HK-2 (cell line): ENCODE results near the gene PLK3.
"Not testable (repeated sequence)": the region's sequence is repeated elsewhere in the genome, so short reads cannot be mapped to it uniquely, and the experiment has no call there.

ENCODE experiments used
- DNase-seq: peaks from one replicate; pipeline ENCODE4 v3.0.0-alpha.2; 2018; ENCODE audit not compliant: unreplicated experiment

Gene PLK3

DNA sequence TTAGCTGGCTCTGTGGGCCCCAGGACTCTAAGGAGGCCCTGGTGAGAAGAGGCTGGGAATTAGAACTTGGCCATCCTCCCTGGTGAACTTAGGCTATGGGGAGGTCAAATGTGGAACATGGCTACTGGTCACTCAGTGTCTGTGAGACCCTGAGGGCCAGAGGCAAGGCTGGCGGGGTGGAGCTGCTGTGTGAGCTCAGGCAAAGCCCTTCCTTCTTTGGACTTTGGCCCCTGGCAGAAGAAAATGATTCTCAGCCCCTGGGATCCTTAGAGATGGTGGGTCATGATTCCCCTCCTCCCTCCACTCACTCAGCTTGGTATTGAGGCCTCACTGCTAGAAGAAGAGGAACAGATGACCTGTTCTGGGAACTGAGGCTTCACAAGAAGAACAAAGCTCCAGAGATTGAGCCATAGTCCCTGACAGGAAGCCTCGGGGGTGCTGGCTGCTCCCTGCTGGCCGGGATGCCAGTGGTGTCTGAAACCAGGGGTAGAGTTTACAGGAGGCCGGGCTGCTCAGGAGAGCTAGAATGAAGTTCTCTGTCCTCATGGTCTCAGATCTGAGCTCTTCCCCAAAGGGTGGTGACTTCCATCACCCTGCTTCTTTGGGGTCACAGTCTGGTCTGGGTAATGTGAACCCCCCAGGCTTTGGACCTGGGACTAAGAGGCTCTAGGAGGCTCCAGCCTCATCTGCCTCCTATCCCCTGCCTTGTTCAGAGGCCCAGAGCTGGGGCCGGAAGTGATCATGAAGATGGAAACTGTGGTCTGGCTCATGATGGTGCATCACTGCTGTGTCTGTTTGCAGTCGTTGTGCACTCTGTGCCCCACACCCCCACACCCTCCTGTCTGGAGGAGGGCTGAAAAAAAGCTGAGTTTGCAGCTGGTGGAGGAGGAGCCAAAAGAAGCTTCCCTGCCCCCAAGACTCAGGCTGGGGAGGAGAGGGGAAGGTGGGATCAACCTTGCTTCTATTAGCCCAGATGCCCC is 9.1 kb downstream of the PLK3 start:
- DNase-seq: peak; percentile 53

DNA sequence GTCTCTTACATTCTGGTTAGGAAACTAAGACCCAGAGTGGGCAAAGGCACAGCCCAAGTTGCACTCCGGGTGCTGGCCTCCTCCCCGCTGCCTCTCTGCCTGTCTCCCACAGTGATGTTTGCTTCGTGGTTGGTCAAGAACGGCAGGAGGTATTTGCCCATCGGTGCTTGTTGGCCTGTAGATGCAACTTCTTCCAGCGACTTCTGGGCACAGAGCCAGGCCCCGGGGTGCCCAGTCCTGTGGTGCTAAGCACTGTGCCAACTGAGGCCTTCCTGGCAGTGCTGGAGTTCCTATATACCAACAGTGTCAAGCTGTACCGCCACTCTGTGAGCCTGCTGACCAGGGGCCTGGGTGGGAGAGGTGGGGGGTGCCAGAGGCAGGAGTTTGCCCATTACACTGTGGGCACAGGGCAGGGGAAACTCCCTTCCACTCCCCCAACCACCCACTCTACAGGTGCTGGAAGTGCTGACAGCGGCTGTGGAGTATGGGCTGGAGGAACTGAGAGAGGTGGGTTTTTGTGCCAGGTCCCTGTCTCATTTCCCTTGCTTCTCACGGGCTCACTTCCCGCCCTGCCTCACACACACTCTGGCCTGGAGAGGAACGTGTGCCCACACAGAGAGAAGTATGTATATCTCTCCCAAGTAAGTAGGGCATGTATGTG is 10.1 kb downstream of the PLK3 start:
- no peak for DNase-seq

DNA sequence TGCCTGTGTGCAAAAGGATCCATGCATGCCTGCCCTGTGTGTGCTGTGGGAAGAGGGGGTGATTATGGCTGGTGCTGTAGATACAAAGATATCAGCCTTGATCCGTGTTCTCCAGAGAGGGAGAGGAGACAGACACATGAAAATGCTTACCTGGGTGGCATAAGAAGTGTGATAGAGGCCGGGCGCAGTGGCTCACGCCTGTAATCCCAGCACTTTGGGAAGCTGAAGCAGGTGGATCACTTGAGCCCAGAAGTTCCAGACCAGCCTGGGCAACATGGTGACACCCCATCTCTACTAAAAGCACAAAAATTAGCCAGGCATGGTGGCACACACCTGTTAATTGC is 10.6 kb downstream of the PLK3 start:
- not testable (repeated sequence) for DNase-seq

GRCh38 chr1:44811234-44811633 is 11.1 kb downstream of the PLK3 start:
- DNase-seq: no peak

GRCh38 chr1:44812822-44813543 is 12.8 kb downstream of the PLK3 start:
- DNase-seq: no peak

DNA sequence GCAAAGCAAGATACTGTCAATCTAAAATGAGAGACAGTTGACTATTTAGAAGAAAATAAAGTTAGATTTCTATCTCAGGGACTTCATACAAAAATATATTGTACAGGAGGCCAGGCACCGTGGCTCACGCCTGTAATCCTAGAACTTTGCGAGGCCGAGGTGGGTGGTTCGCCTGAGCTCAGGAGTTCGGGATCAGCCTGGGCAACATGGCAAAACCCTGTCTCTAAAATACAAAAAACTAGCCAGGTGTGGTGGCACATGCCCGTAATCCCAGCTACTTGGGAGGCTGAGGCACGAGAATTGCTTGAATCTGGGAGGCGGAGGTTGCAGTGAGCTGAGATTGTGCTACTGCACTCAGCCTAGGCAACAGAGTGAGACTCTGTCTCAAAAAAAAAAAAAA is 15.7 kb downstream of the PLK3 start:
- DNase-seq: not testable (repeated sequence)

- no peak for DNase-seq
Observed at GRCh38 chr1:44817307-44817706, 17.1 kb downstream of the PLK3 start.

DNA sequence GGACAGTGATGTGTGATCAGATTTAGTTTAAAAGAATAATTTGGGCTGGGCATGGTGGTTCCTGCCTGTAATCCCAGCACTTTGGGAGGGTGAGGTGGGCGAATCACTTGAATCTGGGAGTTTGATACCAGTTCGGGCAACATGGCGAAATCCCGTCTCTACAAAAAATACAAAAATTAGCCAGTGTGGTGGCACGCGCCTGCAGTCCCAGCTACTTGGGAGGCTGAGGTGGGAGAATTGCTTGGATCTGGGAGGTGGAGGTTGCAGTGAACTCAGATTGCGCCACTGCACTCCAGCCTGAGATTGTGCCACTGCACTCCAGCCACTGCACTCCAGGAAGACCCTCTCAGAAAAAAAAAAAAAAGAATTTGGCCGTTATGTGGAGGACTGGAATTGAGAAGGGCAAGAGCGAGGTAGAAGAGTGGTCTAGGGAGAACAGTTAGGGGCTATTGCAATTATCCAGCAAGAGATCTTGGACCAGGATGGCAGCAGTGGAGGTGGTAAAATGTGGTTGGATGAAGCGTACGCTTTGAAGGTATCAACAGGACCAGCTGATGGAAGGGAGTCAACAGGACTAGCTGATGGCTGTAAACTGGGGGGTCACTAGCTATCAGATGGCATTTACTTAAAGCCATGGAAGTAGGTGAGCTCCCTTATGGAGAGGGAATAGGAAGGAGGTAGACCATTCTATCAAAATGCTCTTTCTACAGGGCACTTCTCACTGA is 17.8 kb downstream of the PLK3 start:
- DNase-seq: no peak

GRCh38 chr1:44819196-44819607 is 19.0 kb downstream of the PLK3 start:
- peak; percentile 35 for DNase-seq

DNA sequence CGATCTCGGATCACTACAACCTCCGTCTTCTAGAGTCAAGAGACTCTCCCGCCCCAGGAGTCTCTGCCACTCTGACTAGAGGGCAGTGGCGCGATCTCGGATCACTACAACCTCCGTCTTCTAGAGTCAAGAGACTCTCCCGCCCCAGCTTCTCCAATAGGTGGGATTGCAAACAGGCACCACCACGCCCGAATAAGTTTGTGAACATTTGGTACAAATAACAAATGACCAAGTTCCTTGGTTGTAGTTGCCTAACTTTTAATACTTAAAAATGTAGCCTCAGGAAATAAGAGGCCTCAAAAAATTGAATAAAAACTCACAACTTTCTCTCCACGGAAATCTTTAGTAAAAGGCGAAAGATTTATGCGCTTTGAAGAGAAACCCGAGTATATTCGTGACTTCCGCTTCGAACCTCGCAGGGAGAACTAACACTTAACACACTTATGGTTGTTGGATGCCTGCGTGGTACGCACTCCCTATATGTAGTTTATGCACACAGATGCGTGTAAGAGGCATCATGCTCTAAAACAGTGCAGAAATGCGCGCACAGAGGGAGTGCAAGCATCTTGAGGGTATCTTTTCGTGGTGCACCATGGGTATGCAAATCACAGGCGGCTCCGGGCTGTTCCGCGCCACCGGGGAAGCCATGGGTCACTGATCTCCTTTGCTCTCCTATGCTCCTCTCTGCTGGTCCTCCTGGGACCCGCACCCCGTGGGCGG is 19.6 kb downstream of the PLK3 start:
- peak; percentile 90 for DNase-seq

GRCh38 chr1:44820328-44821239 is 20.4 kb downstream of the PLK3 start:
- no peak for DNase-seq

DNA sequence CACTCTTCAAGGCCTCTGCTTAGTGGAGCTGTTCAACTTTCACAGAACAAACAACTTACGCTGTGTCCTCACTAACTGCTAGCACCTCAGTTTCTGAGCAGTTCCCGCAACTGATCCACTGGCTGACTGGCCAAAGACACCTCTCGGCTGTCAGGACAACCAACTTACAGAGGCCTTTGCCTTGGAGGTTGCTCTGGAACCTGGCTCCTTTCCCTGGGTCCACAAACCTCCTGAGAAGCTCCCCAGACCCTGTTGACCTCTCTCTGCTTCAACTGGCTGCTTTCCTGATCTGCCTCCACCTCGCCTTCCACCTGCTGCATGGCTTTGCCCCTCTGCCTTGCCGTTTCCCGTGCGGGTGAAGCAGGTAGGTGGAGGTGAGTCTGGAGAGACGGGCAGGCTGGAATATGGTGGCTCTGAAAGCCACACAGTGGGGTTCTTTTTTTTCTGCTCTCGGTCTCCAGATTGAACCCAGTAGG is 21.1 kb downstream of the PLK3 start:
- no peak for DNase-seq

DNA sequence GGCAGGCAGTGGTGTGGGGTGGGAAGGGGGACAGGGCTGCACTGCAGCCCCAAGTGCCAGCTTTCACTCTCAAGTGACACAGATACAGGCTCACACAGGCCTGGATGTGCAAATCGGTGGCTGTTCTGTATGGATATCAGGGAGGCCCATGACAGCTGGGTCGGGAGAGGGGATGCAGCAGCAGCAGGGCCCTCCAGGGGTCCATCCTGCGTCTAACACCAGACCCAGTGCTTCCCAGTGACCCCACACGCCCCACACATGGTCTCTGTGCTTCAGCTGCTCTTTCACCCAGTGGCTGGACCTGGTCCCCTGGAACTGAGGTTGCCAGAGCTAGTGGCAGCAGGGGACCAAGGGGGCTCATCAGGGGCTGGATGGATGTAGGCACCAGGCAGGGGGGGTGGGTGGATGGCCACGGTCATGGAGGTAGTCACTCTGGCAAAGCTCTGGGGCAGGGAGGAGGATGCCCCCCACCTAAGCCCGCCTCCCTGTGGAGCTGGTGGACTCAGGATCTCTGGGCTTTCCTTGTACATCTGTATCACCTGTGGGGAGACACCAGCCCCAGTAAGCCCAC is 22.0 kb downstream of the PLK3 start:
- no peak for DNase-seq

GRCh38 chr1:44822981-44823451 is 22.8 kb downstream of the PLK3 start:
- no peak for DNase-seq

GRCh38 chr1:44824392-44824791 is 24.2 kb downstream of the PLK3 start:
- DNase-seq: not testable (repeated sequence)

DNA sequence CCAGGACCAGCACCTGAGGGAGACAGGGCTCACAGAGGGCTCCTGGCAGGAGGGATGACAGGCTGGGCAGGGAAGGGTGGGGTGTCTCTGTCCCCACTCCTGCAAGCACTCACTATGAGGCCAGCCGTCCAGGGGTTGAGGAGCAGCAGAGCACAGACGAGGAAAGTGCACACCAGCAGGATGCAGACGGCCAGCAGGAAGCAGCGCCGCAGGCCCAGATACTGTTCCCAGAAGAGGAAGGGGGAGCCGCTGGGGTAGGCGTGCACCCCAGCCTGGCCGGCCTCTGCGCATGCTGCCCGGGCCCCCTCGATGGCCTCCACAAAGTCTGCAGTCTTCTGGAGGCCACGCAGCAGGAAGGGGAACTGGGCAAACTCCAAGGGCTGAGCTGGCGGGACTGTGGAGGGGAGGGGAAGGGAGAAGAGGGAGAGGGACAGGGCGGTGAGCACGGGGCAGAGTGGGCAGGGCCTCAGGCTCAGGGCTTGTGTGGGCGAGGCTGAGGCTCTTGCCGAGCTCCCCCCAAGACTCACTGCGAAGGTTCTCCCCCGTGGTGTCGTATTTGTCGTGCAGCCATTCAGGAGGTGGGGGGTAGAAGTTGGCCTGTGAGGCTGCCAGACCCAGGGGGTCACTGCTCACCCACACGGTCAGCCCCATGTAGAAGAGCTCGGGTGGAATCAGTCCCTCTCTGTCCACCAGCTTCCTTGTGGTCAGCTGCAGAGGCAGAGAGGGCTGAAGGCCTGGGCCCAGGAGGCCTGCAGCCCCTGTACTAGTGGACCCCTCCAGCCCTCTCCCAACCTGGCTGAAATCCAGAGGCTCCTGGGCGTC is 26.4 kb downstream of the PLK3 start:
- no peak for DNase-seq

GRCh38 chr1:44827197-44828002 is 27.2 kb downstream of the PLK3 start:
- no peak for DNase-seq
